ENCODE results near the gene MAP1S. TPM values are rescaled to one million over a fixed set of nuclear protein-coding genes. Genes with fewer than 3 reads are reported as not detected.

Gene MAP1S
- total and polyA plus RNA-seq, 2 of the 13 experiments (the other 11 are each of a cell fraction or from before 2014, with no cell fraction given): 3.8 to 7.3 TPM

GRCh38 chr19:17724655-17725054 is 5.4 kb downstream of the MAP1S start (continued):
- TF ChIP-seq ASH2L (IDR thresholded peaks at IDR 0.05; ENCODE audit: insufficient read length, low read depth, low read length): no peak
- no peak for TF ChIP-seq RNF2 (conservative IDR thresholded peaks at IDR 0.05; ENCODE audit: low read depth)
- TF ChIP-seq ZEB1 (IDR thresholded peaks at IDR 0.05; ENCODE audit: insufficient replicate concordance, low read depth): no peak
- TF ChIP-seq SIX4 (CRISPR knock-in tag; IDR thresholded peaks at IDR 0.05): no peak

GRCh38 chr19:17725422-17726078 is 6.3 kb downstream of the MAP1S start:
- POLR2A ChIA-PET: no interaction called here
- Histone ChIP-seq H3K27ac (ENCODE audit: extremely low read length, insufficient read depth, low read length) (no peak overlapping the region), H4K20me1 (ENCODE audit: insufficient read depth, low read length) (peaks cover 3% of the 10 kb centered on the region; the same call in 1 of the 2 replicates), H3K9me3 (ENCODE audit: low read length) (no peaks in the 10 kb centered on the region), H3K4me2 (ENCODE audit: low read depth, low read length) (no peak overlapping the region), H3K4me3 (replicated peaks in 1 of 3; ENCODE audit: insufficient read depth in 1 of 3, low read depth in 2 of 3, low read length in 3 of 3) (no peak overlapping the region), H3K4me1 (ENCODE audit: insufficient read depth, low read length) (peaks cover 12% of the 10 kb centered on the region), H3K27me3 (ENCODE audit: control insufficient read depth in 1 of 2, insufficient read depth in 2 of 2, low read length in 2 of 2) (no peaks in the 10 kb centered on the region), H3K36me3 (replicated peaks in 1 of 2; ENCODE audit: control insufficient read depth in 1 of 2, insufficient read depth in 2 of 2, low read length in 2 of 2) (peaks cover 25 to 33% of the 10 kb centered on the region in 2 experiments; a peak in 4 of 5 replicates), H3K9ac (ENCODE audit: insufficient read depth, low read depth, low read length) (no peak overlapping the region), H3K79me2 (ENCODE audit: insufficient read depth, low read length) (peaks cover 10% of the 10 kb centered on the region), H2AFZ (ENCODE audit: low read length) (no peak overlapping the region)
- CTCF ChIA-PET (ENCODE audit: low intra/inter-chr PET ratio, low total read pairs): no interaction called here
- intact Hi-C loops (cut with micrococcal nuclease; ENCODE audit: unreplicated experiment) (no loop called here), in situ Hi-C loops (cut with HindIII; ENCODE audit: extremely low pct_ligation_motif_present, low pct_unique_long_range_greater_than_20kb) (no loop called here)
- 96% methylated on average over 6 of the region's 21 CpGs for WGBS (ENCODE audit: low lambda C conversion rate)
- no TSS peak for BruUV-seq (replicated peaks)
- FAIRE-seq: no peak
- DNase-seq (ENCODE audit: low spot score): no peak
- ATAC-seq: peak; percentile 35
- TF ChIP-seq ZNF362 (CRISPR knock-in tag; IDR thresholded peaks at IDR 0.05; ENCODE audit: borderline replicate concordance) (no peak), SIN3B (IDR thresholded peaks at IDR 0.05; ENCODE audit: low read length) (no peak), ZHX2 (IDR thresholded peaks at IDR 0.05; ENCODE audit: low read depth) (no peak), ZHX2 (CRISPR knock-in tag; IDR thresholded peaks at IDR 0.05; ENCODE audit: borderline replicate concordance) (no peak), RELA (CRISPR knock-in tag; IDR thresholded peaks at IDR 0.05) (no peak), AHR (CRISPR knock-in tag; IDR thresholded peaks at IDR 0.05) (no peak), CEBPZ (IDR thresholded peaks at IDR 0.05; ENCODE audit: low read length) (no peak), ZNF766 (CRISPR knock-in tag; IDR thresholded peaks at IDR 0.05; ENCODE audit: borderline replicate concordance) (no peak), STAG1 (CRISPR knock-in tag; IDR thresholded peaks at IDR 0.05) (peak; percentile 48)
